Neural progenitor cell (in vitro differentiated cells): ENCODE data around the gene ARHGEF11.

Experiments used
- EZH2 ChIP-seq: fragments of 200-600 bp; sonication (generic); IDR thresholded peaks from 2 replicates; pipeline ENCODE4 v1.6.1; 2017; ENCODE audit warnings: antibody characterized with exemption, mild to moderate bottlenecking, moderate library complexity
- EZH2phosphoT487 ChIP-seq: fragments of 200-600 bp; sonication (generic); IDR thresholded peaks from 2 replicates; pipeline ENCODE4 v1.6.1; 2017; ENCODE audit warnings: antibody characterized with exemption
- TF ChIP-seq, protein P1 (sequence below): fragments of 200-600 bp; sonication (generic); IDR thresholded peaks from 2 replicates; pipeline ENCODE4 v1.5.1; 2017; ENCODE audit warnings: antibody characterized with exemption, mild to moderate bottlenecking

DNA sequence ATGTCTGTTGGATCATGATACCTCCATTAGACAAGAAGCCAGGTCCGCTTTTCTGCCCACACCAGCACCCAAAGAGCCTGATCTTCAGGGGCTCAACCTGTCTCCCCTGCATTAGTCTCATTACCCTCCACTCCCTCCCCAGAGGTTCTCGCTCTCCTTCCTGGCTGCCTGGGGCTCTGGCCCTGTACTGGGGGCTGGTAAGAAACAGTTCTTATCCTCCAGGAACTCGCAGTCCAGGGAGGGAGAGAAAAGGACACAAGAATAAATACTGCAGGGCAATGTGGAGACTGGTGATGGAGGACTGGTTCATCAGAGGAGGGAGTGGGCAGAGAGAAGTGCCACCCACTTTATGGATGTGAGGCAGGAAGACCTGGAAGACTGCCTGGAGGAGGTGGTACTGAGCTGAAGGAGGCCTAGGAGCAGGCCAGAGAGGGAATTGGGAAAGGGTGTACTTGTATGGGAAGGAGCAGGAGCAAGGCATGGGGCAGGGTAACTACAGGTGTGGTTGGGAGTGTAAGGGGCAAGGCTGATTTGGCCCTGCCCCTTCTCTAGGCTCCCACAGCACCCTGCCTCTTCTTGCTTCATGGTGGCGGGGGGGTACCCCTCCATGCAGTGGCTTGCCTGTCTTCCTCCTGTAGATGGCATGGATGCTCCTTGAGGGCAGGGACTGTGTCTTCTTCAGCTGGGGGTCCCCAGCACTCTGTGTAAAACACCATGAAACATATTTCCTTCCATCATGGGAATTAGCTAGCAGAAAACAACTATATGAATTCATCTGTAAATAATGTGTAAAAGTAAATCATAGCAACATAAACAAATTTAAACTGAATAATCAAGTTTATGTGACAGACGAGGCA, 120.2 kb downstream of the ARHGEF11 start:
- TF ChIP-seq, protein P1, sequence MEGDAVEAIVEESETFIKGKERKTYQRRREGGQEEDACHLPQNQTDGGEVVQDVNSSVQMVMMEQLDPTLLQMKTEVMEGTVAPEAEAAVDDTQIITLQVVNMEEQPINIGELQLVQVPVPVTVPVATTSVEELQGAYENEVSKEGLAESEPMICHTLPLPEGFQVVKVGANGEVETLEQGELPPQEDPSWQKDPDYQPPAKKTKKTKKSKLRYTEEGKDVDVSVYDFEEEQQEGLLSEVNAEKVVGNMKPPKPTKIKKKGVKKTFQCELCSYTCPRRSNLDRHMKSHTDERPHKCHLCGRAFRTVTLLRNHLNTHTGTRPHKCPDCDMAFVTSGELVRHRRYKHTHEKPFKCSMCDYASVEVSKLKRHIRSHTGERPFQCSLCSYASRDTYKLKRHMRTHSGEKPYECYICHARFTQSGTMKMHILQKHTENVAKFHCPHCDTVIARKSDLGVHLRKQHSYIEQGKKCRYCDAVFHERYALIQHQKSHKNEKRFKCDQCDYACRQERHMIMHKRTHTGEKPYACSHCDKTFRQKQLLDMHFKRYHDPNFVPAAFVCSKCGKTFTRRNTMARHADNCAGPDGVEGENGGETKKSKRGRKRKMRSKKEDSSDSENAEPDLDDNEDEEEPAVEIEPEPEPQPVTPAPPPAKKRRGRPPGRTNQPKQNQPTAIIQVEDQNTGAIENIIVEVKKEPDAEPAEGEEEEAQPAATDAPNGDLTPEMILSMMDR: no peak
- no peak for TF ChIP-seq EZH2phosphoT487
- TF ChIP-seq EZH2: no peak
